HG03095 (cell line): ENCODE results near the gene CLEC4E.
"Not testable (repeated sequence)": the region's sequence is repeated elsewhere in the genome, so short reads cannot be mapped to it uniquely, and the experiment has no call there.

ENCODE experiments used
- ATAC-seq: cut with Tn5 transposase; IDR thresholded peaks from one replicate; pipeline ENCODE4 v1.9.1; 2021; ENCODE audit warnings: moderate library complexity; ENCODE audit not compliant: unreplicated experiment

The CLEC4E gene

GRCh38 chr12:8540831-8541230 lies at the start of gene CLEC4E:
Gene CLEC4E (minus strand): TSS chr12:8540905. CDS start chr12:8540797, 108 bp downstream.
- not testable (repeated sequence) for ATAC-seq

GRCh38 chr12:8589679-8590078 lies 49.0 kb upstream of the CLEC4E start:
- no peak for ATAC-seq

- ATAC-seq: not testable (repeated sequence)
These were observed 43.8 kb upstream of the CLEC4E start for GRCh38 chr12:8584478-8584877.

- ATAC-seq: no peak
These were observed 43.3 kb upstream of the CLEC4E start for GRCh38 chr12:8584004-8584403.

GRCh38 chr12:8581098-8581784 lies 40.5 kb upstream of the CLEC4E start:
- ATAC-seq: no peak

GRCh38 chr12:8577879-8578278 lies 37.2 kb upstream of the CLEC4E start:
- ATAC-seq: no peak

GRCh38 chr12:8572507-8572906 lies 31.8 kb upstream of the CLEC4E start:
- no peak for ATAC-seq

GRCh38 chr12:8566525-8566924 lies 25.8 kb upstream of the CLEC4E start:
- no peak for ATAC-seq

- ATAC-seq: not testable (repeated sequence)
These were observed 25.3 kb upstream of the CLEC4E start for GRCh38 chr12:8566052-8566451.

GRCh38 chr12:8564656-8565055 lies 24.0 kb upstream of the CLEC4E start:
- ATAC-seq: no peak

GRCh38 chr12:8563356-8563755 lies 22.7 kb upstream of the CLEC4E start:
- ATAC-seq: no peak

- ATAC-seq: no peak
These were observed 21.6 kb upstream of the CLEC4E start for GRCh38 chr12:8562310-8562709.

- ATAC-seq: no peak
These were observed 20.3 kb upstream of the CLEC4E start for GRCh38 chr12:8561011-8561410.

GRCh38 chr12:8559676-8560075 lies 19.0 kb upstream of the CLEC4E start:
- ATAC-seq: no peak

- no peak for ATAC-seq
These were observed 15.9 kb upstream of the CLEC4E start for GRCh38 chr12:8556531-8557097.

GRCh38 chr12:8554451-8555195 lies 13.9 kb upstream of the CLEC4E start:
- ATAC-seq: no peak

GRCh38 chr12:8553088-8553627 lies 12.5 kb upstream of the CLEC4E start:
- no peak for ATAC-seq

- no peak for ATAC-seq
These were observed 8.7 kb upstream of the CLEC4E start for GRCh38 chr12:8549381-8549780.

- no peak for ATAC-seq
These were observed 7.5 kb upstream of the CLEC4E start for GRCh38 chr12:8548192-8548591.

- no peak for ATAC-seq
These were observed 6.9 kb upstream of the CLEC4E start for GRCh38 chr12:8547645-8548044.

- no peak for ATAC-seq
These were observed 5.9 kb upstream of the CLEC4E start for GRCh38 chr12:8546591-8546990.

GRCh38 chr12:8544295-8544694 lies 3.6 kb upstream of the CLEC4E start:
- peak; percentile 74 for ATAC-seq
